Peyer's patch (tissue), 4 donors: ENCODE results near the gene SYVN1. TPM values are rescaled to one million over a fixed set of nuclear protein-coding genes. Genes with fewer than 3 reads are reported as not detected.

ENCODE experiments used
- DNase-seq, 3 donors: peaks; one replicate each; pipeline ENCODE4 v3.0.0-alpha.2; 2017 to 2019
- H3K27ac ChIP-seq, 4 donors: fragments of 200-600 bp; sonication (generic); one replicate each; pipeline ENCODE4 v1.5.1; 2016 to 2019
- H3K27me3 ChIP-seq, 2 donors: fragments of 200-600 bp; sonication (generic); one replicate each; pipeline ENCODE4 v1.5.1; 2019
- H3K36me3 ChIP-seq, 3 donors: fragments of 200-600 bp; sonication (generic); one replicate each; pipeline ENCODE4 v1.5.1; 2016 to 2019
- H3K4me1 ChIP-seq, 4 donors: fragments of 200-600 bp; sonication (generic); one replicate each; pipeline ENCODE4 v1.5.1; 2016 to 2019
- H3K4me3 ChIP-seq, 4 donors: fragments of 200-600 bp; sonication (generic); 1 replicate in 3 of 4; 2 replicates in 1 of 4; pipeline ENCODE4 v1.5.1; 2016 to 2019; ENCODE audit warnings: mild to moderate bottlenecking in 1 of 4
- H3K9me3 ChIP-seq, 4 donors: fragments of 200-600 bp; sonication (generic); one replicate each; pipeline ENCODE4 v1.5.1; 2016 to 2019; ENCODE audit warnings: mild to moderate bottlenecking in 1 of 4
- POLR2A ChIP-seq, 2 donors: fragments of 450-650 bp; IDR thresholded peaks; one replicate each; pipeline ENCODE4 v1.5.1; 2017; ENCODE audit warnings: antibody characterized with exemption in 2 of 2, mild to moderate bottlenecking in 2 of 2, moderate library complexity in 2 of 2
- total RNA-seq, 4 donors: library from RNA; depleted of rRNA; stranded (reverse); fragments of >200 nt; gene quantifications; one replicate each; pipeline ENCODE4 v1.1.0, GENCODE V29; 2016
- TF ChIP-seq, protein P1 (sequence below), 6 experiments: fragments of 450-650 bp in 4 of 6; fragments of 200-600 bp in 2 of 6; sonication (generic) in 1 of 6; IDR thresholded peaks; one replicate each; pipeline ENCODE4 v1.5.1; 2017 to 2019; ENCODE audit warnings: antibody characterized with exemption in 6 of 6, mild to moderate bottlenecking in 3 of 6, moderate library complexity in 1 of 6

Gene SYVN1
- total RNA-seq, 4 donors from 2014 or later = 37.1 to 61.9 (median 51.6) TPM

DNA sequence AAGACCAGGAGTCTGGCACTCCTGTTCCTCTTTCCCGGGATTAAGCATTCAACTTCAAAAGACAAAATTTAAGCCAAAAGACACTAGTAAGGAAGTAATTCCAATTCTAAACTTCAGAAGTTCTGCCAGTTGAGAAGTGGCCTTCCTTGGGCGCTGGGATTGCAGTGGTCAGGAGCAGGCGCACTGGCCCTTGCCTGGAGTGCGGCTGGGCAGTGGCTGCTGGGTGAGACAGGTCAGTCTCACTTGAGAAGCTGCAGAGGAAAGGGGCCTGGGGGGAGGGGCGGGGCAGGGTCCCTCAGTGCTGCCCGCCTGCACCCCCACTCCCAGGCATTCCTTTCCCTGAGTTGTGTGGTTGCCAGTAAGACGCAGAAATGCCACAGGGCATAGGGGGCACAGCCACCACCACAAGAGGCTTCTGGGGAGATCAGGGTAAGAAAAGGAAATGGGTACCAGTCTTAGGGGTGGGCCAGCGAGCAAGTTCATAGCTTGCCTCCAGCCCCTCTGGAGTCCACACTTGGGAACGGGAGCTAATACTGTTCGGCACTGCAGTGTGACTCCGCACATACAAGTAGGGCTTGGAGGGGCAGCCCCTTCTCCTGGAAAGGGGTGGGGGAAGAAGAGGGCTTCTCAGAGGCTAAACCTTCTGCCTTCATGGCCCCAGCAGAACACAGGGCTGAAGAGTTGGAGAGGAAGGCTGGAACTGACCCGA, 6.7 kb downstream of the SYVN1 start:
- Histone ChIP-seq H3K9me3 (no peaks in the 10 kb centered on the region), H3K4me3 (no peak overlapping the region), H3K4me1 (peaks cover 0 to 23% (median 14%) of the 10 kb centered on the region in 4 donors), H3K27ac (no peak overlapping the region), H3K36me3 (peaks cover 0 to 84% (median 0%) of the 10 kb centered on the region in 3 donors), H3K27me3 (no peaks in the 10 kb centered on the region)
- peak in 1 of 3 donors; percentile 37 for DNase-seq
- no peak for TF ChIP-seq POLR2A (IDR thresholded peaks at IDR 0.05)
- TF ChIP-seq, protein P1, sequence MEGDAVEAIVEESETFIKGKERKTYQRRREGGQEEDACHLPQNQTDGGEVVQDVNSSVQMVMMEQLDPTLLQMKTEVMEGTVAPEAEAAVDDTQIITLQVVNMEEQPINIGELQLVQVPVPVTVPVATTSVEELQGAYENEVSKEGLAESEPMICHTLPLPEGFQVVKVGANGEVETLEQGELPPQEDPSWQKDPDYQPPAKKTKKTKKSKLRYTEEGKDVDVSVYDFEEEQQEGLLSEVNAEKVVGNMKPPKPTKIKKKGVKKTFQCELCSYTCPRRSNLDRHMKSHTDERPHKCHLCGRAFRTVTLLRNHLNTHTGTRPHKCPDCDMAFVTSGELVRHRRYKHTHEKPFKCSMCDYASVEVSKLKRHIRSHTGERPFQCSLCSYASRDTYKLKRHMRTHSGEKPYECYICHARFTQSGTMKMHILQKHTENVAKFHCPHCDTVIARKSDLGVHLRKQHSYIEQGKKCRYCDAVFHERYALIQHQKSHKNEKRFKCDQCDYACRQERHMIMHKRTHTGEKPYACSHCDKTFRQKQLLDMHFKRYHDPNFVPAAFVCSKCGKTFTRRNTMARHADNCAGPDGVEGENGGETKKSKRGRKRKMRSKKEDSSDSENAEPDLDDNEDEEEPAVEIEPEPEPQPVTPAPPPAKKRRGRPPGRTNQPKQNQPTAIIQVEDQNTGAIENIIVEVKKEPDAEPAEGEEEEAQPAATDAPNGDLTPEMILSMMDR (IDR thresholded peaks at IDR 0.05) = no peak

DNA sequence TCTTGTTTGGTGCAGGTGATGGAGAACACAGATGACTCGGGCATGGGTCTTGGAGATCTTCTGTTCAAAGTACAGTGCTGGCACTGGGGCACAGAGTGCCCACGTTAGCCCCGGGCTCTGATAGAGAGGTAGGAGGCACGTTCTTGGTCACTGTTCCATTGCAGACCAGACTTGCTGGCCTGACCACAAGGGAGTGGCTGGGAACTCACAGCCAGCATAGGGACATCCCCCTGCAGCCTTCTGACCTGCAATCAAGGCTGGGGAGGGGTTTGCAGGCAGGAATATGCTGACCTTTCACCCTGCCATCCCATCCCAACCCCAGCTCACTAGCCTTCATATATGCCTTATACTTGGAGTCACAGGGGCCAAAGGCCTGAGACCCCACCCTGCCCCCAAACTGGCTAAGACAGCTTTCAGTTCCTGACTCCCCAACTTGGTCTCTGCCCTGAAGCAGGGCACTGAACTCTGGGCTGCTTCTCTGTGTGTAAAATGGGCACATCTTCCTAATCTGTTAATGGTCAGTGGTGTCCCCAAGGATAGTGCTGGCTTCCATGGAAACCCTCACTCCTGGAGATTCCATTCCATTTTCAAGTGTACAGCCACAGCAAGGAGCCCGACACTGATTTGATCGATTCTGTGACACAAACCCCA, 7.6 kb downstream of the SYVN1 start:
- no peak overlapping the region for H3K4me3 ChIP-seq
- no peak for TF ChIP-seq POLR2A (IDR thresholded peaks at IDR 0.05)
- TF ChIP-seq, protein P1 (IDR thresholded peaks at IDR 0.05) = no peak
- peaks cover 0 to 75% (median 0%) of the 10 kb centered on the region in 3 donors for H3K36me3 ChIP-seq
- no peak overlapping the region for H3K27ac ChIP-seq
- no peaks in the 10 kb centered on the region for H3K27me3 ChIP-seq
- H3K9me3 ChIP-seq = no peaks in the 10 kb centered on the region
- peak in 2 of 3 donors; percentile 11 to 18 for DNase-seq
- peaks cover 0 to 20% (median 11%) of the 10 kb centered on the region in 4 donors for H3K4me1 ChIP-seq

DNA sequence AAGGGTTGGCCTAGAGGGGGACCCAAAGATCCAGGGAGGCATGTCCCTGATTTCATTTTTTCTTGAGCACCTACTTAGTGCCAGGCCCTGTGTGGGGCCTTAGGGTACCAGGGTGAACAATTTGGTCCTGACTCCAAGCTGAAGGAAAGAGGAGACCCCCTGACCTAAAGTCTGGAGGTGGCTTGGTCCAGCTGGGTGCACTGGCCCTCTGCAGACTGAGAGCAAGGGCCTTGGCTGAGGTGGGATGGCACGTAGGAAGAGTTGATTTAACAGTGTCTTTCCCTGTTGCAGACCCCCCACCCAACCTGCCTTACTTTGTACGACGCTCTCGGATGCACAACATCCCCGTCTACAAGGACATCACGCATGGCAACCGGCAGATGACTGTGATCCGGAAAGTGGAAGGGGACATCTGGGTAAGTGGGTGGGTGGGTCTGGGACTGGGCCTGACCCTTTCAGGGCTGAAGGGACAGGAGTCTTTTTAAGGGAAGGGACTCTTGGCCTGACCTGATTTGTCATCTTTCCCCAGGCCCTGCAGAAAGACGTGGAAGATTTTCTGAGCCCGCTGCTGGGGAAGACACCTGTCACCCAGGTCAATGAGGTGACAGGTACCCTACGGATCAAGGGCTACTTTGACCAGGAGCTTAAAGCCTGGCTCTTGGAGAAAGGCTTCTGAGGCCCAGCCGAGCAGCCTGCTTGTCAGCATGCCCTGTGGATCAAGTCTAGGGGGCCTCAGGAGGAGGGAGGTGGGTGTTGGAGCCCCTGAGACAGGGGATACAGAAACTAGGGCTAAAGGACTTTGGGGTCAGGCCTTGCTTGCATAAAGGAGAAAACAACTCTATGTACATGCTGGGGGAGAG, 8.9 kb downstream of the SYVN1 start:
- H3K36me3 ChIP-seq = peaks cover 0 to 67% (median 0%) of the 10 kb centered on the region in 3 donors
- H3K4me3 ChIP-seq = no peak overlapping the region
- H3K9me3 ChIP-seq = no peaks in the 10 kb centered on the region
- DNase-seq = peak in 1 of 3 donors; percentile 27
- no peak for TF ChIP-seq POLR2A (IDR thresholded peaks at IDR 0.05)
- TF ChIP-seq, protein P1 (IDR thresholded peaks at IDR 0.05) = no peak
- no peak overlapping the region for H3K27ac ChIP-seq
- peaks cover 0 to 25% (median 16%) of the 10 kb centered on the region in 4 donors for H3K4me1 ChIP-seq
- H3K27me3 ChIP-seq = no peaks in the 10 kb centered on the region

DNA sequence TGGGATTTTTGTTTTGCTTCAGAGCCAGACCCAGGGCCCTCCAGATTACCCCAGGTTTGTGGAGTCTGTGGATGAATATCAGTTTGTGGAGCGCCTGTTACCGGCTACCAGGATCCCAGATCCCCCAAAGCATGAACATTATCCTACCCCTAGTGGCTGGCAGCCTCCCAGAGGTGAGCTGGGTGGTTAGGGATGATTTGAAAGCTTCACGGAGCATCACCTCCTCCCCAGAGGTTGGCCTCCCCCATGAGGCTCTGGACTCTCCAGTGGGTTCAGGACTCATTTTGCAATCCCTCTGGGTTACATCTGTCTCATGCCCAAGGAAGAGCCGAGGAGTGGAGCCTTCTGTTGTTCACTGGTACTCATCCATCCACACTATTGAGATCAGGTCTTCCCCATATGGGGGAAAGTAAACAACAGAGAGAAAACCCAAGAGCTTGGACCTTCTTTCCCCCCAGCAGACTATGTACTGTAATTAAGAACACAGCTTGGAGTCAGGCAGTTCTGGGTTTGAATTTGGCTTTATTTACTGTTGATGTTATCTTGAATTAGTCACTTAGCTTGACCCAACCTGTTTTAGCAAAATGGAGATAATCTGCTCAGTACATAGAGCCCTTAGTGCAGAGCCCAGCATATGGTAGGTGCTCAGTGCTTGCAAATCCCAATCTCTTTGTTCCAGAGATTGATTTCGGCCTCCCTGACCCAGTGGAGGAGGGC, 9.7 kb downstream of the SYVN1 start:
- TF ChIP-seq POLR2A (IDR thresholded peaks at IDR 0.05) = no peak
- TF ChIP-seq, protein P1 (IDR thresholded peaks at IDR 0.05) = no peak
- H3K9me3 ChIP-seq = no peaks in the 10 kb centered on the region
- peaks cover 0 to 29% (median 13%) of the 10 kb centered on the region in 4 donors for H3K4me1 ChIP-seq
- peak in 1 of 3 donors; percentile 42 for DNase-seq
- no peak overlapping the region for H3K4me3 ChIP-seq
- H3K27ac ChIP-seq = no peak overlapping the region
- H3K36me3 ChIP-seq = peaks cover 0 to 67% (median 0%) of the 10 kb centered on the region in 3 donors
- H3K27me3 ChIP-seq = no peaks in the 10 kb centered on the region
